K562 (cell line): ENCODE data around the gene TMED10. TPM values are rescaled to one million over a fixed set of nuclear protein-coding genes. Genes with fewer than 3 reads are reported as not detected.

ENCODE experiments used
- ATAC-seq: fragments of 200-7000 bp; cut with Tn5 transposase; 3 replicates; pipeline ENCODE4 v1.9.1; 2020; ENCODE audit warnings: moderate library complexity
- Bru-seq: library from RNA; stranded (reverse); fragments of 400-500 nt; gene quantifications from one replicate; lab custom pipeline; 2021; lab: Mats Ljungman, UMichigan
- BruChase-seq, 2 experiments: library from RNA; stranded (reverse); fragments of 400-500 nt; gene quantifications; one replicate each; lab custom pipeline; 2021; lab: Mats Ljungman, UMichigan
- BruUV-seq: library from RNA; stranded (reverse); fragments of 400-500 nt; replicated peaks from 2 replicates; lab custom pipeline; 2021; lab: Mats Ljungman, UMichigan
- CTCF ChIA-PET: fragments of 300-600 bp; formaldehyde crosslinking; extraction: SDS; loops from one replicate; lab custom pipeline; 2021; ENCODE audit warnings: low intra/inter-chr PET ratio; lab: Yijun Ruan, JAX
- POLR2A ChIA-PET: fragments of 300-600, 350-650 bp; sonication (Branson Sonifier 250); formaldehyde crosslinking; extraction: SDS; loops from one replicate; lab custom pipeline; 2021; ENCODE audit warnings: antibody characterized with exemption, inconsistent platforms; lab: Yijun Ruan, JAX
- DNase-seq, 4 experiments: peaks; one replicate each; pipeline versions ENCODE4 v3.0.0 to v3.0.0-alpha.2; 2011 to 2018; ENCODE audit warnings: low spot score in 3 of 4, mixed read lengths in 3 of 4; ENCODE audit errors: extremely low read depth in 1 of 4
- FAIRE-seq: peaks from 2 replicates; lab custom pipeline; 2011; peaks lifted over from hg19 to GRCh38; lab: Jason Lieb, UNC
- H2AFZ ChIP-seq: 2 replicates; pipeline ENCODE4 v1.6.0; 2011; ENCODE audit warnings: low read depth, low read length, control low read depth, inconsistent platforms
- H3K27ac ChIP-seq: fragments of 200-600 bp; 3 replicates; pipeline ENCODE4 v1.8.0; 2011; ENCODE audit warnings: low read depth, mild to moderate bottlenecking, control low read depth, inconsistent platforms, low read length, moderate library complexity, mixed read lengths; ENCODE audit errors: extremely low read depth
- H3K27me3 ChIP-seq, 2 experiments: fragments of 300-600 bp in 1 of 2; 2 replicates in 1 of 2; 3 replicates in 1 of 2; pipeline versions ENCODE4 v1.6.0 to v1.8.0; 2011; ENCODE audit warnings: inconsistent platforms in 2 of 2, low read length in 2 of 2, mild to moderate bottlenecking in 1 of 2, mixed read lengths in 1 of 2, moderate library complexity in 1 of 2; ENCODE audit not compliant: control insufficient read depth in 2 of 2, insufficient read depth in 2 of 2
- H3K36me3 ChIP-seq: fragments of 300-600 bp; 3 replicates; pipeline ENCODE4 v1.8.0; 2011; ENCODE audit warnings: mild to moderate bottlenecking, low read length, inconsistent platforms; ENCODE audit not compliant: control insufficient read depth, insufficient read depth
- H3K4me1 ChIP-seq, 2 experiments: fragments of 200-600 bp in 1 of 2; replicated peaks in 1 of 2; 2 replicates in 1 of 2; 3 replicates in 1 of 2; pipeline versions ENCODE4 v1.5.1 to v1.8.0; 2011; ENCODE audit warnings: inconsistent platforms in 2 of 2, low read length in 2 of 2, mild to moderate bottlenecking in 1 of 2, mixed read lengths in 1 of 2, moderate library complexity in 1 of 2; ENCODE audit not compliant: control insufficient read depth in 2 of 2, insufficient read depth in 2 of 2
- H3K4me2 ChIP-seq: 2 replicates; pipeline ENCODE4 v1.6.1; 2011; ENCODE audit warnings: low read length, control low read depth, inconsistent platforms, mixed read lengths; ENCODE audit not compliant: insufficient read depth
- H3K4me3 ChIP-seq: fragments of 200-600 bp; sonication (generic), shearing (Covaris generic); 2 replicates; pipeline ENCODE4 v1.5.1; 2016; ENCODE audit warnings: control low read depth, inconsistent platforms
- H3K79me2 ChIP-seq: fragments of 200-600 bp; 3 replicates; pipeline ENCODE4 v1.8.0; 2011; ENCODE audit warnings: low read length, inconsistent platforms; ENCODE audit not compliant: control insufficient read depth, insufficient read depth
- H3K9ac ChIP-seq, 2 experiments: 2 replicates each; pipeline versions ENCODE4 v1.6.0 to v1.6.1; 2011; ENCODE audit warnings: low read depth in 2 of 2, low read length in 2 of 2, control low read depth in 1 of 2, inconsistent platforms in 1 of 2, mild to moderate bottlenecking in 1 of 2, mixed read lengths in 1 of 2; ENCODE audit not compliant: insufficient read depth in 1 of 2
- H3K9me1 ChIP-seq: one replicate; pipeline ENCODE4 v1.6.0; 2011; ENCODE audit warnings: inconsistent platforms, mild to moderate bottlenecking, low read length, moderate library complexity; ENCODE audit not compliant: control insufficient read depth, insufficient read depth
- H3K9me3 ChIP-seq: replicated peaks from 2 replicates; pipeline ENCODE4 v1.5.1; 2011; ENCODE audit warnings: low read depth, low read length, inconsistent platforms; ENCODE audit not compliant: control insufficient read depth, insufficient read depth
- H4K20me1 ChIP-seq: replicated peaks from 2 replicates; pipeline ENCODE4 v1.6.1; 2011; ENCODE audit warnings: low read length, inconsistent platforms, mixed read lengths; ENCODE audit not compliant: control insufficient read depth, insufficient read depth
- ARID1B ChIP-seq: fragments of 450-650 bp; IDR thresholded peaks from 2 replicates; pipeline ENCODE4 v1.6.1; 2016; ENCODE audit warnings: antibody characterized with exemption, mild to moderate bottlenecking, inconsistent platforms
- BCOR ChIP-seq: fragments of 450-650 bp; IDR thresholded peaks from 2 replicates; pipeline ENCODE4 v1.6.1; 2016
- FIP1L1 ChIP-seq: fragments of 200-400 bp; formaldehyde crosslinking; IDR thresholded peaks from 2 replicates; pipeline ENCODE4 v1.6.1; 2018; ENCODE audit warnings: mild to moderate bottlenecking, low read depth, low read length; ENCODE audit not compliant: poor library complexity, severe bottlenecking
- HNRNPL ChIP-seq: fragments of 200-400 bp; formaldehyde crosslinking; IDR thresholded peaks from 2 replicates; pipeline ENCODE4 v1.6.1; 2017; ENCODE audit warnings: low read depth, mild to moderate bottlenecking, low read length
- MAX ChIP-seq: sonication (generic); formaldehyde crosslinking; IDR thresholded peaks from 2 replicates; pipeline ENCODE4 v1.9.0; 2022; ENCODE audit warnings: mild to moderate bottlenecking, missing genetic modification reagents
- MTA3 ChIP-seq: fragments of 450-650 bp; formaldehyde crosslinking; IDR thresholded peaks from 2 replicates; pipeline ENCODE4 v1.6.1; 2017; ENCODE audit warnings: mild to moderate bottlenecking, borderline replicate concordance
- NCOA6 ChIP-seq: fragments of 450-650 bp; IDR thresholded peaks from 2 replicates; pipeline ENCODE4 v1.6.1; 2017; ENCODE audit warnings: mild to moderate bottlenecking
- NFRKB ChIP-seq: fragments of 450-650 bp; IDR thresholded peaks from 2 replicates; pipeline ENCODE4 v1.6.1; 2016; ENCODE audit warnings: low read depth
- NONO ChIP-seq, 2 experiments: fragments of 200-400 bp in 1 of 2; fragments of 450-650 bp in 1 of 2; formaldehyde crosslinking in 1 of 2; IDR thresholded peaks; 2 replicates each; pipeline ENCODE4 v1.6.1; 2017; ENCODE audit warnings: low read depth in 2 of 2, mild to moderate bottlenecking in 2 of 2, moderate library complexity in 2 of 2, low read length in 1 of 2
- NR2C1 ChIP-seq, 2 experiments: fragments of 450-650 bp; IDR thresholded peaks; 2 replicates each; pipeline ENCODE4 v1.6.1; 2017; ENCODE audit warnings: mild to moderate bottlenecking in 2 of 2, antibody characterized with exemption in 1 of 2, inconsistent platforms in 1 of 2, missing compliant biosample characterization in 1 of 2, missing genetic modification characterization in 1 of 2
- OTX1 ChIP-seq: fragments of 450-650 bp; formaldehyde crosslinking; IDR thresholded peaks from 2 replicates; pipeline ENCODE4 v1.4.0; 2022; ENCODE audit warnings: mild to moderate bottlenecking
- PHF8 ChIP-seq: fragments of 200-600 bp; sonication (generic); IDR thresholded peaks from 2 replicates; pipeline ENCODE4 v1.6.1; 2012; ENCODE audit warnings: mixed run types, mild to moderate bottlenecking, inconsistent platforms, low read length, moderate library complexity, borderline replicate concordance
- ZBTB17 ChIP-seq: fragments of 450-650 bp; formaldehyde crosslinking; IDR thresholded peaks from 2 replicates; pipeline ENCODE4 v1.4.0; 2020; ENCODE audit warnings: mild to moderate bottlenecking
- ZNF239 ChIP-seq: fragments of 250-450 bp; sonication (Bioruptor Pico); IDR thresholded peaks from 2 replicates; pipeline ENCODE4 v1.4.0; 2020; ENCODE audit warnings: mild to moderate bottlenecking
- ZNF445 ChIP-seq: fragments of 250-450 bp; sonication (Bioruptor Pico); IDR thresholded peaks from 2 replicates; pipeline ENCODE4 v1.4.0; 2020; ENCODE audit warnings: low read depth, mild to moderate bottlenecking, moderate library complexity
- ZNF77 ChIP-seq: fragments of 250-450 bp; sonication (Bioruptor Pico); IDR thresholded peaks from 2 replicates; pipeline ENCODE4 v1.5.0; 2020
- WGBS: fragments of 100-300 bp; shearing (Covaris generic); methylation state at CpG from one replicate; pipeline ENCODE4 v1.1.6; 2016; ENCODE audit warnings: low coverage, mixed read lengths; ENCODE audit not compliant: insufficient coverage; ENCODE audit errors: missing lambda C conversion rate; 5-methylcytosine and 5-hydroxymethylcytosine counted together
- in situ Hi-C: fragments of 300-500 bp; cut with MboI; formaldehyde crosslinking; loops from 4 replicates; pipeline ENCODE4 v1.15.0; 2018; ENCODE audit warnings: inconsistent platforms, mixed read lengths
- intact Hi-C: fragments of 100-400 bp; cut with micrococcal nuclease; formaldehyde crosslinking; loops from 2 replicates; pipeline ENCODE4 v1.14.2; 2022
- long read RNA-seq, 3 experiments: library from polyadenylated mRNA in 2 of 3; library from RNA in 1 of 3; unstranded in 2 of 3; stranded (forward) in 1 of 3; transcript quantifications; one replicate each; pipeline ENCODE4 v2.0.0, GENCODE V29; 2019 to 2022
- polyA minus RNA-seq, 3 experiments: library from RNA; depleted of rRNA, polyadenylated mRNA; stranded (reverse); fragments of >200 nt; gene quantifications; 2 replicates each; pipeline ENCODE4 v1.2.3, GENCODE V29; 2011
- polyA plus RNA-seq, 8 experiments: library from polyadenylated mRNA; depleted of rRNA in 4 of 8; stranded (reverse) in 5 of 8; unstranded in 3 of 8; fragments of >200 nt; fragmentation: Nextera tagmentation in 2 of 8; fragmentation: Illumina TruSeq in 1 of 8; extraction: Ambion mirVana in 2 of 8; extraction: Trizol in 1 of 8; gene quantifications; 2 replicates each; pipeline versions ENCODE4 v1.2.1 to v1.2.3, GENCODE V29; 2011 to 2014; ENCODE audit warnings: inconsistent platforms in 1 of 8, missing spikeins in 1 of 8
- total RNA-seq, 7 experiments: library from RNA; depleted of rRNA in 6 of 7; stranded (reverse); fragments of >200 nt in 6 of 7; fragmentation: Illumina TruSeq in 2 of 7; extraction: Trizol in 2 of 7; gene quantifications; 2 replicates each; pipeline versions ENCODE4 v1.2.1 to v1.2.3, GENCODE V29; 2011 to 2021; ENCODE audit warnings: low replicate concordance in 1 of 7

TMED10 gene
- total RNA-seq (2011; cell fraction: chromatin; rRNA removed; ENCODE audit: low replicate concordance): 104 and 130 TPM in 2 replicates
- total RNA-seq (2011; cell fraction: nucleolus; rRNA removed): 186 and 192 TPM in 2 replicates
- 198 and 249 TPM in 2 replicates for total RNA-seq (2011; cell fraction: nucleoplasm; rRNA removed)
- total RNA-seq (2014; rRNA removed) (46.9 and 62.2 TPM in 2 replicates), total RNA-seq (2014; rRNA removed; fragmentation: Illumina TruSeq; extraction: Trizol) (87.9 and 95.0 TPM in 2 replicates), total RNA-seq (2015; rRNA removed; fragmentation: Illumina TruSeq; extraction: Trizol) (101 and 105 TPM in 2 replicates), total RNA-seq (2021) (124 and 126 TPM in 2 replicates), polyA plus RNA-seq (2011; rRNA removed) (169 and 170 TPM in 2 replicates), polyA plus RNA-seq (2014; fragmentation: Illumina TruSeq; extraction: Trizol) (154 and 185 TPM in 2 replicates), polyA plus RNA-seq (2014; fragmentation: Nextera tagmentation; extraction: Ambion mirVana) (100 to 1,000 TPM; 206 to 233 TPM), polyA plus RNA-seq (2014; rRNA removed) (84.7 and 134 TPM in 2 replicates), polyA minus RNA-seq (2011; rRNA and poly(A)+ RNA removed) (234 and 258 TPM in 2 replicates), Bru-seq, nascent RNA (percentile 77 among the genes with signal in this experiment), BruChase-seq, experiment 1, labeled RNA remaining after a 2-hour chase (percentile 74 among the genes with signal in this experiment), BruChase-seq, experiment 2, labeled RNA remaining after a 6-hour chase (percentile 79 among the genes with signal in this experiment)
- 135 and 158 TPM in 2 replicates for polyA plus RNA-seq (2011; cell fraction: cytosol; rRNA removed)
- 48.7 and 51.6 TPM in 2 replicates for polyA plus RNA-seq (2011; cell fraction: nucleus; rRNA removed)
- polyA plus RNA-seq (2012): 81.0 and 147 TPM in 2 replicates
- 112 and 142 TPM in 2 replicates for polyA minus RNA-seq (2011; cell fraction: cytosol; rRNA and poly(A)+ RNA removed)
- polyA minus RNA-seq (2011; cell fraction: nucleus; rRNA and poly(A)+ RNA removed): 30.7 and 39.5 TPM in 2 replicates
- long read RNA-seq, experiment 1, full-length matches to known transcripts: 276 of 381 reads
- long read RNA-seq, experiment 1, partial matches to known transcripts: 4 of 381 reads
- long read RNA-seq, experiment 1, other reads (novel, unspliced or antisense): 101 of 381 reads
- long read RNA-seq, experiment 2, full-length matches to known transcripts: 38 of 81 reads
- long read RNA-seq, experiment 2, partial matches to known transcripts: 2 of 81 reads
- long read RNA-seq, experiment 2, other reads (novel, unspliced or antisense): 41 of 81 reads
- long read RNA-seq, experiment 3, full-length matches to known transcripts: 88 of 93 reads
- long read RNA-seq, experiment 3, partial matches to known transcripts: 0 of 93 reads
- long read RNA-seq, experiment 3, other reads (novel, unspliced or antisense): 5 of 93 reads

DNA sequence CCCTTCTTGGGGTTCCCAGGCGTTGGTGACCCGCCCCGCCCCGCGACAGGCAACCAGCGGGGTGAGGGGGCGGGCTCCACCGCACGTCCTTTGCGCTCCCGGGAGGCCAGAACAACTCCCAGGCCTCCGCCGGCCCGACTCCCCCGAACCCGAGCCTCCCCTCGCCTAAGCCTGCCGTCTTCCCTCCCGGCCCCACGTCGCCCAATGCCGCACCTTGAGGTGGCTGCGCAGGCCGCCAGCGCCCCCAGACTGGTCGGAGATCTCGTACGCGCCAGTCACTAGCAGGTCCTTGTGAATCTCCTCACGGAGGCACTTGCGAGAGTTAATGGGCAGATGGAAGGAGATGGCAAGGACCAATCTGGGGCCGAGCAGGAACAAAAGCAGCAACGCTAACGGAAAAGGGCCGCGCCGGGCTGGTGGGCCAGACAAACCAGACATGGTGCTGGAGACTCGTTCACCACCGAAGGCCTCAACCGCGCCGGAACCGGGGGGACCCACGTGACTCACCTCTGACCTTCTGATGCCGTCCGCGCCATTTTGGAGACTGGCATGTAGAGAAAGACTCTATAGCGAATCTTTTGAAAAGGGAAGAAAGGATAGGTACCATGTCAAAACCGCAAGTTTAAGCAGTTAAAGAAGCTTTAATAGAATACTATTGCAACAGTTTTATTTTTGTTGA is at the start of gene TMED10:
TSS of gene TMED10 (minus strand) at position 471 of the 679 bp plus-strand sequence. CDS start at position 438, 33 bp downstream.
- peaks cover 4 to 8% of the 10 kb centered on the region in 2 experiments; a peak in 4 of 5 replicates for H3K4me1 ChIP-seq
- H2AFZ ChIP-seq: peak within 1 kb of the TSS; percentile 94
- peak within 1 kb of the TSS; percentile 92 for H3K4me2 ChIP-seq
- POLR2A ChIA-PET: interaction anchor here (0.7 to 1.0 kb wide), 3 partner anchors 13 to 91 kb away, joined by 3 to 4 read pairs (median 3); no protein-coding TSS in a partner anchor
- H3K27ac ChIP-seq: peak within 1 kb of the TSS; percentile 96
- peaks cover 3% of the 10 kb centered on the region; the same call in 1 of the 3 replicates for H3K36me3 ChIP-seq
- WGBS: under 1% methylated on average over 38 of the region's 49 CpGs
- ATAC-seq (peak; percentile 84), DNase-seq (peak; percentile 75 to 87 (median 80)), FAIRE-seq (no peak)
- no peaks in the 10 kb centered on the region for H3K9me1 ChIP-seq
- H3K79me2 ChIP-seq: peaks cover 51% of the 10 kb centered on the region
- BruUV-seq: TSS peak; percentile 90
- H3K9ac ChIP-seq: peak within 1 kb of the TSS; percentile 97
- H4K20me1 ChIP-seq: 0 out of 2 replicates have a peak, but pooled peaks cover 8% of the 10 kb centered on the region
- CTCF ChIA-PET: no interaction called here
- H3K27me3 ChIP-seq: no peaks in the 10 kb centered on the region
- intact Hi-C loops: no loop called here
- H3K9me3 ChIP-seq: no peaks in the 10 kb centered on the region
- in situ Hi-C loops: no loop called here
- H3K4me3 ChIP-seq: peak within 1 kb of the TSS; percentile 71
- TF ChIP-seq NR2C1 (IDR thresholded peaks at IDR 0.05) (peak; percentile 100), NR2C1 (tag; IDR thresholded peaks at IDR 0.05) (peak; percentile 100), OTX1 (CRISPR knock-in tag) (0 out of 2 replicates have a peak, but pooled peaks have one; percentile 34), HNRNPL (no peak), NCOA6 (no peak), PHF8 (peak; percentile 83; the same call in 1 of the 2 replicates), ZNF445 (no peak), MTA3 (0 out of 2 replicates have a peak, but pooled peaks have one; percentile 42), NFRKB (peak; percentile 93), BCOR (peak; percentile 27; the same call in 1 of the 2 replicates), MAX (CRISPR knock-in tag) (peak; percentile 79), ZNF239 (no peak), ZBTB17 (CRISPR knock-in tag) (no peak), FIP1L1 (no peak), ZNF77 (CRISPR knock-in tag) (no peak), ARID1B (no peak), NONO (IDR thresholded peaks at IDR 0.05; ENCODE audit: low read depth in 2 of 2, low read length in 1 of 2) (peak in 1 of 2 experiments; percentile 11; a peak in 1 of 4 replicates)
